T47D (cell line): ENCODE data around the gene PACS1.

Experiments used
- DNase-seq, 2 experiments: peaks; one replicate each; pipeline versions ENCODE4 v3.0.0 to v3.0.0-alpha.2; 2011 to 2012; ENCODE audit warnings: low read depth in 1 of 2, low spot score in 1 of 2
- JUND ChIP-seq: IDR thresholded peaks from 2 replicates; pipeline ENCODE4 v1.6.1; 2012; ENCODE audit warnings: low read depth
- in situ Hi-C: cut with HindIII; loops from 2 replicates; pipeline ENCODE4 v1.10.0; 2016; ENCODE audit warnings: low sequenced_read_pairs, low pct_unique_long_range_greater_than_20kb

The PACS1 gene

DNA sequence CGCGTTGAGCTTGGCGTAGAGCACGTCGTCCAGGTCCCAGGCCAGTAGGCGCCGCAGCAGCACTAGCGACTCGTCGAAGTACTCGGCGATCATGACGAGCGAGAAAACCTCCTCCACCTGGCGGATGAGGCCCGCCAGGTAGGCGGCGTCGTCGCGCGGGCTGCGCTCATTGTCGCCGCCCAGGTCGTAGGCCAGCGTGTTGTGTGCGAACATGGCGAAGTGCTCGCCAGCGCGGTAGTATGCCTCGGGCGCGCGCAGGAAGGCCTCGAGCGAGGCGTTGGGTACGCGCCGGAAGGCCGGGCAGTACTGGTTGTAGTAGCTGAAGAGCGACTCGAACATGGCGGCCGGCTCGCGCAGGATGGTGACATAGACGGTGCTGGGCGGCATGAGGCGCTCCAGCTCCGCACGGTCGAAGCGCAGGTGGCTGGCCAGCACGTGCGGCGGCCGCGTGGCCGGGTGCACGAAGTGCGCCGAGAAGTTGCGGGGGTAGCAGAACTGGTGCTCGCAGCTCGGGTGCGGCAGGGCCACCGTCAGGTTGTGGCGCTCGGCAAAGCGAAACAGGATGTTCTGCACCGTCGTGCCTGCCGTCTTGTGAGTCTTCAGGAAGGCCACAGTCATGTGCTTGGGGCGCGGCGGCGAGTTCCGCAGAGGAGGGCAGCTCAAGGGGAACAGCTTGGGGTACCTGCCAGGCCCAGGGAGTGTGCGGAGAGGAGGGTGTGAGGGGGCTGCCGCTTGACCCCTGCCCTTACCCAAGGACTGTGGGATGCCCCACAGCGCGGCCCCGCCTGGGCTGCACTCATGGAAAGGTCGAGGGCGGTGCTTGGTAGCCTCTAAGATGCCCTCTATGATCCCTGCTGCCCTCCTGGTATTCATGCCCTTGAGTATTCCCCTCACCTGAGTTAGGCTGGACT lies 26.8 kb upstream of the PACS1 start:
- in situ Hi-C loops = no loop called here
- no peak for DNase-seq

DNA sequence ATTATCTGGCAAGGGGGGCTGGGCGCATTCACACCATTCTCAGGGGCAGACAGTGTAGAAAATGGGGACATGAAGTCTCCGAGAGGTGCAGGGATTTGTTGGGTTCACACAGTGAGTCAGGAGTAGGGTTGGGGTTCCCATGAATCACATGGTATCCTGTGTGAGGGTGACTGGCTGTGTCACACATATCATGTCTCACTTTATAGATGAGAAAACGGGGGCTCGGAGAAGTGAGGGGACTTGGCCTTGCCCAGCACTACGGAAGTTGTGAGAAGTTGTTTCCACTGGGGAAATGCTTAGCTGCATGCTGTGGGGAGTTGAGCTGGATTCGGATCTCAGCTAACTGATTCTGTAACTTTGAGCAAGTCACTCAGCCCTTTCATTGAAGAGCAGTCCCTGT lies 25.3 kb upstream of the PACS1 start:
- in situ Hi-C loops = no loop called here
- no peak for DNase-seq
- TF ChIP-seq JUND = no peak

More for the DNA sequence above, 26.8 kb upstream of the PACS1 start:
- TF ChIP-seq JUND = no peak

DNA sequence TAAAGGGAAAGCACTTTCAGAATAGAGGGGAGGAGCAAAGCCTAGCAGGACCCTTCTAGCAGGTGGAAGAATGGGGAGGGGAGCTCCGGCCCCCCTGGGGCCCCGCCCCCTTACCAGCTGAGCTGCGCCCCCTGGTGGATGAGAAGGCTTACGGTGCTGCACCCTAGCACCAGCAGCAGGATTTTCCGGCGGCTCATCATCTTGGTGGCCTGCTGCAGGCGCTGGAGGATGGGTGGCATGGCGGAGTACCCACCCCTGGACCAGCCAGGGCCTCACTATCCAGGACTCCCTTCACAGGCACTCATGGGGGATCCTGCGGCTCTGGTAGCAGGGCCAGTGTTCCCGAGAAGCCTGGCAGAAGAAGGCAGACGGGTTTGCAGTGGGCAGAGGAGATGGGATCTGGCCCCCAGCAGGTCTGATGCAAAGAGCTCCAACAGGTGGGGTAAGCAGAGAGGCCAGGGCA lies 24.9 kb upstream of the PACS1 start:
- in situ Hi-C loops = no loop called here
- no peak for TF ChIP-seq JUND
- DNase-seq = peak; percentile 87 to 98

DNA sequence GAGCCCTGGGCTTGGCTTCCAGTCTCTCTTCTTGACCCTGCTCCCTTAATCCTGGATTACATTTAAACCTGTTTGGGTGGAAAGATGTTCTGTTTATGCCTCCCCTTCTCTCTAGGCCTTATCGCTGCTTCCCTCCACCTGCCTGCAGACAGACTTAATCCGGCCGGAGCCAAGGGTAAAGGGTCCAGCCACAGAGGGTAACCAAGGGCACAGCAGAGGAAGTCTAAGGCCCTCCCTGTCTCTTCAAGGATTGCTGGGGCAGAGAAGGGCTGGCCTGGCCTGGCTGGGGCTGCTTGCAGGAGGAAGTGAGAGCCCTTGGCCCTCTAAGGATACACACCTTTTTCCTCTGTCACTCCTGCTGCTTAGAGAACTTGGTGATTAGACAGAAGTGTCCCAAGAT lies 23.2 kb upstream of the PACS1 start:
- in situ Hi-C loops = no loop called here
- TF ChIP-seq JUND = no peak
- no peak for DNase-seq

DNA sequence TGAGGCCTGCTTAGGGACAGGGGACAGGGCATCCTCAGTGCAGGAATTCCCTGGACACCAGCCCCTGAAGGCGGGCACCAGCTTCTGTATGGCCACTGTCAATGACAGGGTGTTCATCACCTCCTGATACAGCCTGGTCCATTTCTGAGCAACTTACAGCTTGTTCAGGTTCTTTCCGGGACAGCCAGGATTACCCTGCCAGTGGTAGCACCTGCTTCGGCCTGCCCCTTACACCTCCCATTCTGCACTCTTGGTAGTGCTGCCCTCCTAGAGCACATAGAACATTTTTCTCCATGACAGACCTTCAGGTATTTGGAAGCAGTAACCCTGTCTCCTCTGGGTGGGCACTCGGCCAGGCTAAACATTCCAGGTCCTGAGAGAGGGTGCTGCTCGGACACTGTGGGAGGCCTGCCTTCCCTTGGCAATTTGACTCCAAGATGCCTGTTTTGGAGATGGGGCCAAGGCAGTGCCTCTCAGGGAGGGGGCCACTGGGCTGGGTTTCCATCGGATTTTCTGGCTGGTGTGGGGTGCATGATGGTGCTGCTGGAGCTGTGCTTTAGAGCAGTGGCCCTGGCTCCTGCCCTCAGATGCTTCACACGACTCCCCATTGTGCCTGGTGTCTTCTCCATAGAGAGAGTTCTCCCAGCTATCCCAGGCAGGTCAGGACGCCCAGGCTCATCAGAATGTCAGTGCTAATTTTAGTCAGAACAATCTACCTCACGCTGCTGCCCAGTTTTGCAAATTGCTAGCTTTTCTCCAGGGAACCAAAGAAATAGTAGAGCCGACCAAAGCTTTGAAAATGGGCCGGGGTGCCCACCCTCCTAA lies 22.3 kb upstream of the PACS1 start:
- no peak for TF ChIP-seq JUND
- in situ Hi-C loops = no loop called here
- peak in 1 of 2 experiments; percentile 48 for DNase-seq

DNA sequence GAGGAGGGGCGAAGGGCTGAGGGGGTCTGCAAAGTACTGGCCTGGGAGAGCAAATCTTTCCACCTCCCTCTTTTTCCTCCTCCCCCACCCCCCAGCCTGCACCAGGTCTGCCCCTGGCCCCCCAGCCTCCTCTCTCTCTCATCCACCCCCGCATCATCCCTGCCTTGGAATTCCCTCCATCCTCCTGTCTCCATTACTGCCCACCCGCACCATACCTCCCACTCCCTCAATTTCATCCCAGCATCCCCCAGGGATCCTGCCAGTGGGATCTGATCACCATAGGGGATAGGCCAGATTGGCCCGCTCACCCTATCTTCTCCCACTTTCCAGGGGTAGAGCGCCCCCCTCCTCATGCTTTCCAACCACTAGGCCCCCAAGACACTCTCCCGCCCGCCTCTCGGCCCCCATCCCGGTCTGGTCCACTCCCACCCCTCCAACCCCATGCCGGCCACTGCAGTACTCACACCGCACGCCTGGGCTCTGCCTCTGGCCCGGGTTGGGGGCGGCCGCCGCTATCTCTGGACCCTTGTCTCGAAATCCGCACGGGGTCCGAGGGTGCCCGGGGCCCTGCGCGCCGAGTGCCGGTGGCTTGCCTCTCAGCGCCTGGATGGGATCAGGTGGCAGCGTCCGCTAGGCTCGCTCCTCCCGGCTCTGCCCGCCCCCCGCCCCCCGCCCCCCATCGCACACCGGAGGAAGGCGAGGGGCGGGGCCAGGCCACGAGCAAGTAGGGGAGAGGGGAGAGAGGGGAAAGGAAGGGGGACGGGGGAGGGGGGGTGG lies 21.3 kb upstream of the PACS1 start, which contains the start of gene GAL3ST3:
Gene GAL3ST3 (minus strand): TSS at position 615 of the 777 bp plus-strand sequence. CDS start 3,746 bp downstream, outside the sequence.
- no peak for TF ChIP-seq JUND
- DNase-seq = no peak
- in situ Hi-C loops = no loop called here

DNA sequence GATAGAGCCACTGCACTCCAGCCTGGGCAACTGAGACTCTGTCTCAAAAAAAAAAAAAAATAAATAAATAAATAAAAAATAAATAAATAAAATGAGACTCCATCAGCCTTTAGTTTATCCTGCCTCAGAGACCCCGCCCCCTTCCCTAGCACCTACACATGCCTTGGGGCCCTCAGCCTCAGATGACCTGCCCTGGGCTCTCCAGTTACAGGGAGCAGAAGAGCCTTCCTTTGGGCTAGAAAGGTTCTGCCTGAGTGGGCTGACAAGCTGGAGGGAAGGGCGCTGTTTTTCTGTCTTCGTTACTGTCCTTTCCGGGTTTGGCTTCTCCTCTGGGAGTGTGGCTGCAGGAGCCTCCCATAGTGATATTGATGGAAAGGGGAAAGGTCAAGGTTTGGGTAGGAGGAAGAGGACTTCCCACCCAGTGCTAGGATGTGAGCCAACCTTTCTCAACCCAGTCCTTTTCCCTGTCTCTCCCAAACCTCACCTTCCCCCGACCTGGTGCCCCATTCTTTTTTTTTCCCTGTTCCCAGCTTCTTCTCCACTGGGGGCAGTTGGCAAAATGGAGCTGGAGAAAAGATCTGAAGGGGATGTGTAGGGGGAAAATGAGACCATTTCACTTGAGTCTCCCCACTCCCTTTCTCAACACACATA lies 19.4 kb upstream of the PACS1 start:
- no peak for TF ChIP-seq JUND
- in situ Hi-C loops = no loop called here
- no peak for DNase-seq

DNA sequence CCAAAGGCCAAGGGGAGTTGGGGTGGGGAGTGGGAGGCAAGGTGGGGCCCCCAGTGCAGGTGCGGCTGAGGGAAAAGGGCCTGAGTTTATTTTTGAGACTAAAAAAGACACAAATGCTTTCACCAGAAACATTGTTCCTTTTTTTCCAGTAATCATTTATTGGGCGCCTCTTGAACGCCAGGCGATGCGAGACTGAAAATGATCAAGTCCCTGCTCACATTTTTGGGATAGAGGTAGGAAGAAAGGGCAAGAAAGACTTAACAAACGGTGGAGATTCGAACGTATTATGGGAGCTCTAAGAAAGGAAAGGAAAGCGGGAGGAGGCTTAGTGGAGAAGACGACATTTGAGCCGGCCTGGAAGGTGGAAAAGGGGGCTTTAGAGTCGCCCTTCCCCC lies 18.7 kb upstream of the PACS1 start:
- no peak for DNase-seq
- no peak for TF ChIP-seq JUND
- in situ Hi-C loops = no loop called here

DNA sequence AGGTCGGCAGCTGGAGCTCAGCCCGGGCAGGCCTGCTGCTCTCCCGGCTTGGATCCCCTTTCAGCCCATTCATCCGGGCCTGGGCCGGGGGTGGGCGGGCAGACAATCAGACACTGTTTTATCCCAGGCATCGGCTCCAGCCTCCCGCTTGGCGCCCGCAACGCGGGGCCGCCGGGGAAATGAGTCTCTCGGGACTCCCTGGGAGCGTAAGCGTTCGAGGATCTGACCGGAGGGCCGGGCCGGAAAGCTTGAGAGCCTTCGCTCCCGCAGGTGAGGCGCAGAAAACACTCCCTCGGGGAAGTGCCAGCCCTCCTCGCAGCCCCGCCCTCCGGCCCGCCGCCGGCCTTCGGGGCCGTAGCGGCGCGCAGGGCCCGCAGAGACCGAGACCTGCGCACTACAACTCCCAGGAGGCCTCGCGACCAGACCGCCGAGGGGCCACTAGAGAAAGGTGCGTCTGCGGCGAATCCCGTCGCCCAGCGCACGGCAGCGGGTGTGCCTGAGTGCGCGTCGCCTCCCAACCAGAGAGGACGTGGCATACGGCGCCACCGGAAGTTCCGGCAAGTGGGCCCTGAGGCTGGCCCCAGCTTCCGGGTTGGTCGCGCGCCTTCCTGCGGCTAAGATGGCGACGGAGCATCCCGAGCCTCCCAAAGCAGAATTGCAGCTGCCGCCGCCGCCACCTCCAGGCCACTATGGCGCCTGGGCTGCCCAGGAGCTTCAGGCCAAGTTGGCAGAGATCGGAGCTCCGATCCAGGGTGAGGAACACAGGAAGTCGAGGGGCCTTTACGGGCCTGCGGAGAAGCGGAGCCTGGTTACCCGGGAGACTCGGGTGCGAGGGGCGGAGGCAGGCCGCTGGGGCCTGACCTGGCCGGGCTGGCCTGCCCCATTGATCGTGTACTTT lies 18.1 kb upstream of the PACS1 start, which contains the start of gene SF3B2:
Gene SF3B2 (plus strand): TSS at position 599 of the 898 bp plus-strand sequence. CDS start 21 bp downstream, at position 620.
- TF ChIP-seq JUND = no peak
- peak; percentile 99 to 100 for DNase-seq
- in situ Hi-C loops = no loop called here

DNA sequence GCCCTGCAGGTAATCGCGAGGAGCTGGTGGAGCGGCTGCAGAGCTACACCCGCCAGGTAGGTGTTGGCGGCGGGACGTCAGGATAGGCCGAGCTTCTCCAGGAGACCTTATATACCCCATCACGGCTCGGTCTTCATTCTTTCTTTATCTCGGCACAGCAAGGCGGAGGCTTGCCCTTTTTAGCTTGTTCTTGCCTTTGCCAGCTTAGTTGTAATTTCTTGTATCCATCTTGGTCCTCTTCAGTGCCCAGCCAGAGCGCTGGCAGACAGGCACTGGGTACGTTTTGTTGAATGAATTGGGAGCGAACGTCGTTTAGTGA lies 17.4 kb upstream of the PACS1 start:
- in situ Hi-C loops = no loop called here
- DNase-seq = no peak
- no peak for TF ChIP-seq JUND

DNA sequence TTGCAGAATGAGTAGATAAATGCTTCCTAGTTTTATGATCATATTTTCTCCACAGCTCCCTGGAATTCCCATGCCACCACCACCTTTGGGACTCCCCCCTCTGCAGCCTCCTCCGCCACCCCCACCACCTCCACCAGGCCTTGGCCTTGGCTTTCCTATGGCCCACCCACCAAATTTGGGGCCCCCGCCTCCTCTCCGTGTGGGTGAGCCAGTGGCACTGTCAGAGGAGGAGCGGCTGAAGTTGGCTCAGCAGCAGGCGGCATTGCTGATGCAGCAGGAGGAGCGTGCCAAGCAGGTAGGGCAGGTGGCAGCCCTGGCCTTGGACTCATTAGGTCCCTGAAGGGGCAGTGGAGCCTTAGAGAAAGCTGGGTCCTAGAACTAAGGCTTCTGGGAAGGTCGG lies 15.1 kb upstream of the PACS1 start:
- DNase-seq = no peak
- no peak for TF ChIP-seq JUND
- in situ Hi-C loops = no loop called here
